Right cardiac atrium (tissue), 5 donors: ENCODE measurements around the gene XRCC1. TPM values are rescaled to one million over a fixed set of nuclear protein-coding genes. Genes with fewer than 3 reads are reported as not detected.

Experiments used
- ATAC-seq, 2 donors: fragments of 200-7000 bp; cut with Tn5 transposase; one replicate each; pipeline versions ENCODE4 v1.8.0 to v1.9.1; 2020; ENCODE audit warnings: moderate library complexity in 2 of 2, mild to moderate bottlenecking in 1 of 2
- DNase-seq, 3 donors: peaks; one replicate each; pipeline ENCODE4 v3.0.0-alpha.2; 2020
- H3K27ac ChIP-seq: one replicate; pipeline ENCODE4 v1.5.1; 2013; ENCODE audit warnings: mild to moderate bottlenecking, low read length, control low read depth, moderate library complexity
- H3K27me3 ChIP-seq: one replicate; pipeline ENCODE4 v1.6.1; 2013; ENCODE audit not compliant: control insufficient read depth, insufficient read depth
- H3K4me1 ChIP-seq: one replicate; pipeline ENCODE4 v1.6.1; 2013; ENCODE audit warnings: low read length; ENCODE audit not compliant: control insufficient read depth, insufficient read depth
- H3K4me3 ChIP-seq: one replicate; pipeline ENCODE4 v1.5.1; 2013; ENCODE audit warnings: low read length, control low read depth
- H3K9me3 ChIP-seq: one replicate; pipeline ENCODE4 v1.6.1; 2013; ENCODE audit warnings: low read length; ENCODE audit not compliant: control insufficient read depth
- WGBS: extraction: QIAGEN DNeasy Blood & Tissue Kit; methylation state at CpG from one replicate; pipeline ENCODE4 v1.1.7; 2013; 5-methylcytosine and 5-hydroxymethylcytosine counted together
- intact Hi-C, 4 donors: fragments of 100-400 bp; cut with DNase I; formaldehyde crosslinking; loops; one replicate each; pipeline versions ENCODE4 v1.11.0 to v1.14.0; 2022 to 2023
- polyA plus RNA-seq: library from polyadenylated mRNA; stranded (reverse); fragments of 200-250 nt; gene quantifications from one replicate; pipeline ENCODE4 v1.2.3, GENCODE V29; 2013
- total RNA-seq, 4 donors: library from RNA; stranded (reverse); fragmentation: NEBNext Ultra II Directional; extraction: Animal tissue kit (Norgen Biotek cat#: 25700); gene quantifications; one replicate each; pipeline ENCODE4 v1.2.1, GENCODE V29; 2021
- donor health status: healthy with polysubstance abuse.
- donor health status: DM: no; HTN: yes; CAD: no.
- donor health status: DM: no; HTN: no; CAD: no.
- donor health status: DM: no; HTN: yes; CAD: no; lungs with severe emphysema.
- donor health status: DM: yes; HTN: yes; CAD: no.

Gene XRCC1
- total and polyA plus RNA-seq, 5 donors: 11.2 to 17.1 (median 14.7) TPM

- no peak for DNase-seq
- WGBS: 97% methylated on average over 9 of the region's 9 CpGs
- intact Hi-C loops: no loop called here
Observed at GRCh38 chr19:43544077-43544476, 31.2 kb downstream of the XRCC1 start.

GRCh38 chr19:43541920-43542650, 33.2 kb downstream of the XRCC1 start:
- no peaks in the 10 kb centered on the region for H3K4me1 ChIP-seq
- no peak overlapping the region for H3K4me3 ChIP-seq
- intact Hi-C loops: no loop called here
- H3K27ac ChIP-seq: no peak overlapping the region
- H3K27me3 ChIP-seq: no peaks in the 10 kb centered on the region
- ATAC-seq: no peak
- 98% methylated on average over 5 of the region's 5 CpGs for WGBS
- no peak for DNase-seq
- H3K9me3 ChIP-seq: no peaks in the 10 kb centered on the region

More at GRCh38 chr19:43544077-43544476, 31.2 kb downstream of the XRCC1 start:
- ATAC-seq: no peak
- no peak overlapping the region for H3K27ac ChIP-seq
- H3K4me3 ChIP-seq: no peak overlapping the region
- H3K9me3 ChIP-seq: no peaks in the 10 kb centered on the region
- no peaks in the 10 kb centered on the region for H3K27me3 ChIP-seq
- H3K4me1 ChIP-seq: no peaks in the 10 kb centered on the region

- Histone ChIP-seq H3K27ac (no peak overlapping the region), H3K4me3 (no peak overlapping the region), H3K9me3 (no peaks in the 10 kb centered on the region), H3K4me1 (no peaks in the 10 kb centered on the region), H3K27me3 (no peaks in the 10 kb centered on the region)
- ATAC-seq (no peak), DNase-seq (no peak)
- intact Hi-C loops: no loop called here
- 97% methylated on average over 3 of the region's 3 CpGs for WGBS
Observed at GRCh38 chr19:43540381-43540780, 34.9 kb downstream of the XRCC1 start.

GRCh38 chr19:43538922-43539321, 36.4 kb downstream of the XRCC1 start:
- H3K27ac ChIP-seq: no peak overlapping the region
- ATAC-seq (no peak), DNase-seq (no peak)
- H3K9me3 ChIP-seq: no peaks in the 10 kb centered on the region
- intact Hi-C loops: loop anchor here in 2 of 4 donors (5.0 kb wide), 2 partner anchors 113 to 118 kb away; no protein-coding TSS in a partner anchor
- H3K27me3 ChIP-seq: no peaks in the 10 kb centered on the region
- no peaks in the 10 kb centered on the region for H3K4me1 ChIP-seq
- no peak overlapping the region for H3K4me3 ChIP-seq

- Histone ChIP-seq H3K27ac (no peak overlapping the region), H3K9me3 (no peaks in the 10 kb centered on the region), H3K27me3 (no peaks in the 10 kb centered on the region), H3K4me3 (no peak overlapping the region), H3K4me1 (no peaks in the 10 kb centered on the region)
- peak; percentile 1 to 13 for ATAC-seq
- peak; percentile 80 to 90 (median 88) for DNase-seq
- WGBS: 57% methylated on average over 62 of the region's 62 CpGs
- intact Hi-C loops: loop anchor here in 2 of 4 donors (5.0 kb wide), 2 partner anchors 117 to 122 kb away; no protein-coding TSS in a partner anchor
Observed at GRCh38 chr19:43534816-43535761, 40.2 kb downstream of the XRCC1 start.

- Histone ChIP-seq H3K27ac (peak overlapping the region; percentile 1), H3K4me3 (no peak overlapping the region), H3K27me3 (no peaks in the 10 kb centered on the region), H3K9me3 (no peaks in the 10 kb centered on the region), H3K4me1 (no peaks in the 10 kb centered on the region)
- no peak for DNase-seq
- WGBS: 11% methylated on average over 17 of the region's 17 CpGs
- intact Hi-C loops: no loop called here
- no peak for ATAC-seq
Observed at GRCh38 chr19:43534305-43534815, 41.0 kb downstream of the XRCC1 start.

GRCh38 chr19:43533546-43534304, 41.6 kb downstream of the XRCC1 start:
- no peaks in the 10 kb centered on the region for H3K4me1 ChIP-seq
- peak overlapping the region; percentile 75 for H3K27ac ChIP-seq
- intact Hi-C loops: no loop called here
- no peaks in the 10 kb centered on the region for H3K27me3 ChIP-seq
- under 1% methylated on average over 41 of the region's 41 CpGs for WGBS
- no peaks in the 10 kb centered on the region for H3K9me3 ChIP-seq
- peak overlapping the region; percentile 22 for H3K4me3 ChIP-seq
- peak; percentile 93 to 94 for ATAC-seq
- DNase-seq: peak; percentile 99

GRCh38 chr19:43532962-43533545, 42.3 kb downstream of the XRCC1 start, which contains the start of gene ZNF575:
TSS of gene ZNF575 (plus strand) at chr19:43533188. CDS start at chr19:43534423, 1,235 bp downstream.
- Histone ChIP-seq H3K4me3 (peak within 1 kb of the TSS; percentile 22), H3K4me1 (no peaks in the 10 kb centered on the region), H3K27ac (peak within 1 kb of the TSS; percentile 75), H3K9me3 (no peaks in the 10 kb centered on the region), H3K27me3 (no peaks in the 10 kb centered on the region)
- peak; percentile 90 to 97 (median 96) for DNase-seq
- under 1% methylated on average over 47 of the region's 47 CpGs for WGBS
- peak; percentile 80 to 81 for ATAC-seq
- intact Hi-C loops: no loop called here

- ATAC-seq: peak; percentile 0 to 2
- no peaks in the 10 kb centered on the region for H3K4me1 ChIP-seq
- no peaks in the 10 kb centered on the region for H3K27me3 ChIP-seq
- intact Hi-C loops: no loop called here
- peak overlapping the region; percentile 22 for H3K4me3 ChIP-seq
- peak overlapping the region; percentile 75 for H3K27ac ChIP-seq
- no peaks in the 10 kb centered on the region for H3K9me3 ChIP-seq
- peak; percentile 57 to 86 (median 84) for DNase-seq
- 1% methylated on average over 16 of the region's 16 CpGs for WGBS
Observed at GRCh38 chr19:43532571-43532961, 42.8 kb downstream of the XRCC1 start.
